Calu3 (cell line): ENCODE data around the gene ALDH7A1. TPM values are rescaled to one million over a fixed set of nuclear protein-coding genes. Genes with fewer than 3 reads are reported as not detected.

Experiments
- BruUV-seq: library from RNA; stranded (reverse); fragments of 400-500 nt; replicated peaks from 2 replicates; lab custom pipeline; 2021; lab: Mats Ljungman, UMichigan
- CTCF ChIA-PET: fragments of 300-600 bp; sonication (Branson Sonifier 250); formaldehyde crosslinking; loops from one replicate; lab custom pipeline; 2022; ENCODE audit warnings: antibody characterized with exemption; lab: Charles Lee
- DNase-seq: peaks from one replicate; pipeline ENCODE4 v3.0.0; 2022
- H3K27ac Mint-ChIP-seq: one replicate; pipeline ENCODE4 v1.8.0; 2022; ENCODE audit warnings: mixed read lengths; ENCODE audit not compliant: unreplicated experiment
- H3K27me3 Mint-ChIP-seq: one replicate; pipeline ENCODE4 v1.8.0; 2022; ENCODE audit warnings: mixed read lengths; ENCODE audit not compliant: unreplicated experiment
- H3K36me3 Mint-ChIP-seq: one replicate; pipeline ENCODE4 v1.8.0; 2022; ENCODE audit warnings: mild to moderate bottlenecking, moderate library complexity, mixed read lengths; ENCODE audit not compliant: insufficient read depth, unreplicated experiment
- H3K4me1 Mint-ChIP-seq: one replicate; pipeline ENCODE4 v1.8.0; 2022; ENCODE audit warnings: mild to moderate bottlenecking, low read depth, mixed read lengths; ENCODE audit not compliant: unreplicated experiment
- H3K4me3 Mint-ChIP-seq: one replicate; pipeline ENCODE4 v1.8.0; 2022; ENCODE audit warnings: mild to moderate bottlenecking, low read depth, moderate library complexity, mixed read lengths; ENCODE audit not compliant: unreplicated experiment
- H3K9me3 Mint-ChIP-seq: one replicate; pipeline ENCODE4 v1.8.0; 2022; ENCODE audit warnings: low read depth, mixed read lengths; ENCODE audit not compliant: unreplicated experiment
- intact Hi-C: fragments of 100-400 bp; cut with micrococcal nuclease; formaldehyde crosslinking; loops from one replicate; pipeline ENCODE4 v1.10.0; 2022; ENCODE audit not compliant: unreplicated experiment
- total RNA-seq: library from RNA; stranded (reverse); gene quantifications from 2 replicates; pipeline ENCODE4 v1.2.3, GENCODE V29; 2022
- TF ChIP-seq, protein P1 (sequence below): fragments of 200-600 bp; IDR thresholded peaks from one replicate; pipeline ENCODE4 v1.8.0; 2022; ENCODE audit warnings: antibody characterized with exemption; ENCODE audit not compliant: unreplicated experiment

Gene ALDH7A1
- total RNA-seq, 1 experiment from 2014 or later, result 108 TPM

DNA sequence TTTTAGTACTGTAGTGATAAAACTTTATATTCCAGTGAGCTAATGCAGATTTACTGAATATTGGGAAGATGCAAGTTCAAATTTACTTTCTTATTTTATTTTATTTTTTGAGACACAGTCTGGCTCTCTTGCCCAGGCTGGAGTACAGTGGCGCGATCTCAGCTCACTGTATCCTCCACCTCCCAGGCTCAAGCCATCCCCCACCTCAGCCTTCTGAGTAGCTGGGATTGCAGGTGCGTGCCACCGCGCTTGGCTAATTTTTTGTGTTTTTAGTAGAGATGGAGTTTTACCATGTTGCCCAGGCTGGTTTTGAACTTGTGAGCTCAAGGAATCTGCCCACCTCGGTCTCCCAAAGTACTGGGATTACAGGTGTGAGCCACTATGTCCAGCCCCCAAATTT is 15.6 kb upstream of the ALDH7A1 start:
- peaks cover 7% of the 10 kb centered on the region for H3K4me1 Mint-ChIP-seq
- DNase-seq, result no peak
- H3K27ac Mint-ChIP-seq, result no peak overlapping the region
- TF ChIP-seq, protein P1, sequence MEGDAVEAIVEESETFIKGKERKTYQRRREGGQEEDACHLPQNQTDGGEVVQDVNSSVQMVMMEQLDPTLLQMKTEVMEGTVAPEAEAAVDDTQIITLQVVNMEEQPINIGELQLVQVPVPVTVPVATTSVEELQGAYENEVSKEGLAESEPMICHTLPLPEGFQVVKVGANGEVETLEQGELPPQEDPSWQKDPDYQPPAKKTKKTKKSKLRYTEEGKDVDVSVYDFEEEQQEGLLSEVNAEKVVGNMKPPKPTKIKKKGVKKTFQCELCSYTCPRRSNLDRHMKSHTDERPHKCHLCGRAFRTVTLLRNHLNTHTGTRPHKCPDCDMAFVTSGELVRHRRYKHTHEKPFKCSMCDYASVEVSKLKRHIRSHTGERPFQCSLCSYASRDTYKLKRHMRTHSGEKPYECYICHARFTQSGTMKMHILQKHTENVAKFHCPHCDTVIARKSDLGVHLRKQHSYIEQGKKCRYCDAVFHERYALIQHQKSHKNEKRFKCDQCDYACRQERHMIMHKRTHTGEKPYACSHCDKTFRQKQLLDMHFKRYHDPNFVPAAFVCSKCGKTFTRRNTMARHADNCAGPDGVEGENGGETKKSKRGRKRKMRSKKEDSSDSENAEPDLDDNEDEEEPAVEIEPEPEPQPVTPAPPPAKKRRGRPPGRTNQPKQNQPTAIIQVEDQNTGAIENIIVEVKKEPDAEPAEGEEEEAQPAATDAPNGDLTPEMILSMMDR, result no peak
- no peaks in the 10 kb centered on the region for H3K27me3 Mint-ChIP-seq
- intact Hi-C loops, result no loop called here
- no peak overlapping the region for H3K4me3 Mint-ChIP-seq
- CTCF ChIA-PET, result interaction anchor here (0.7 to 1.0 kb wide), 2 partner anchors 87 to 258 kb away, joined by 3 read pairs; no protein-coding TSS in a partner anchor
- H3K36me3 Mint-ChIP-seq, result peaks cover 43% of the 10 kb centered on the region
- BruUV-seq, result no TSS peak
- no peaks in the 10 kb centered on the region for H3K9me3 Mint-ChIP-seq

DNA sequence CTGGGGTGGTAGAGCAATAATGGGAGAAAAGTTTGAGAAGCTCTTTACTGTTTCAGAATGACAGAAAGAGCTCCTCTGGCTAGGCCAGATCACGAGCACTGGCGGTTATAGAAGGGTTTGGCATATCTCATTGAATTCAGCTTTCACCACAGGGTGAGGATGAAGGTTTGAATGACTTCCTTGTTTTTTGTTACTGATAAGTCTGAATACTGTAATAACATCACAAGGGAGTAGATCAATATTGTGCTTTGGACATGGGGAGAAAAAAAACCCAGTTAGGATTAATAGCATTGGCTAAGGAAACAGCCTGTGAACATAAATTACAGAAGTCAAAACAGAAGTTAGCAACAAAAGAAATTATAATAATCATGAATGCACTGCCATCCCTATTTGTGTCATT is 15.1 kb upstream of the ALDH7A1 start:
- H3K4me3 Mint-ChIP-seq, result no peak overlapping the region
- CTCF ChIA-PET, result interaction anchor here (0.7 to 1.0 kb wide), 2 partner anchors 88 to 257 kb away, joined by 3 read pairs; no protein-coding TSS in a partner anchor
- peak overlapping the region; percentile 17 for H3K27ac Mint-ChIP-seq
- BruUV-seq, result no TSS peak
- TF ChIP-seq, protein P1, result no peak
- H3K4me1 Mint-ChIP-seq, result peaks cover 8% of the 10 kb centered on the region
- intact Hi-C loops, result no loop called here
- no peaks in the 10 kb centered on the region for H3K27me3 Mint-ChIP-seq
- peaks cover 45% of the 10 kb centered on the region for H3K36me3 Mint-ChIP-seq
- DNase-seq, result no peak
- no peaks in the 10 kb centered on the region for H3K9me3 Mint-ChIP-seq

DNA sequence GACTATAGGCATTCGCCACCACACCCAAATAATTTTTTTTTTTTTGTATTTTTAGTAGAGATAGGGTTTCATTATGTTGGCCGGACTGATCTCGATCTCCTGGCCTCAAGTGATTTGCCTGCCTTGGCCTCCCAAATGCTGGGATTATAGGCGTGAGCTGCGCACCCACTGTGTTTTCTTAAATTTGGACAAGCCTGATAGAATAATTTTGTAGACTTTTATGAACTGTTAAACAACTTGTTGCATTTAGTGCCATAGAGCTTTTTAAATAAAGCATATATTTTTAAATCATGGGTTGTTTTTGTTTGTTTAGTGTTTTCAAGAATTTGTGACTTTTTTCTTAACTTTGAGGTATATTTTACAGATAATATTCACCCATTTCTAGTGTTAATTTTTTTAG is 10.5 kb upstream of the ALDH7A1 start:
- no peaks in the 10 kb centered on the region for H3K27me3 Mint-ChIP-seq
- H3K4me1 Mint-ChIP-seq, result peaks cover 20% of the 10 kb centered on the region
- H3K4me3 Mint-ChIP-seq, result no peak overlapping the region
- no peaks in the 10 kb centered on the region for H3K9me3 Mint-ChIP-seq
- TF ChIP-seq, protein P1, result no peak
- no peak for DNase-seq
- CTCF ChIA-PET, result interaction anchor here (0.6 to 1.0 kb wide), 2 partner anchors 59 to 80 kb away, joined by 3 read pairs; no protein-coding TSS in a partner anchor
- no peak overlapping the region for H3K27ac Mint-ChIP-seq
- intact Hi-C loops, result no loop called here
- BruUV-seq, result no TSS peak
- H3K36me3 Mint-ChIP-seq, result peaks cover 65% of the 10 kb centered on the region

DNA sequence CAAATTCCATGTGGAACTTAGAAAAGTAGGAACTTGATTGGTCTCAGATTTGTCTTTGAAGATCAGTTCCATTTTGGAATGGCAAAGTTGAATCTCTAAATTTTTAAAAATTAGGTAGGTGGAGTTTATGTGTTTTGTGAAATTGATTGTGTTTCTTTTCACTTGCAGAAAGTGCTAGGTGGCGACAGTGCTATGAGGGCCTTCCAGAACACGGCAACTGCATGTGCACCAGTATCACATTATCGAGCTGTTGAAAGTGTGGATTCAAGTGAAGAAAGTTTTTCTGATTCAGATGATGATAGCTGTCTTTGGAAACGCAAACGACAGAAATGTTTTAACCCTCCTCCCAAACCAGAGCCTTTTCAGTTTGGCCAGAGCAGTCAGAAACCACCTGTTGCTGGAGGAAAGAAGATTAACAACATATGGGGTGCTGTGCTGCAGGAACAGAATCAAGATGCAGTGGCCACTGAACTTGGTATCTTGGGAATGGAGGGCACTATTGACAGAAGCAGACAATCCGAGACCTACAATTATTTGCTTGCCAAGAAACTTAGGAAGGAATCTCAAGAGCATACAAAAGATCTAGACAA is 8.5 kb upstream of the ALDH7A1 start:
- intact Hi-C loops, result loop anchor here (5.0 kb wide), 1 partner anchor 251 kb away; no protein-coding TSS in a partner anchor
- Mint-ChIP-seq H3K27me3 (no peaks in the 10 kb centered on the region), H3K9me3 (no peaks in the 10 kb centered on the region), H3K27ac (no peak overlapping the region), H3K4me3 (no peak overlapping the region), H3K4me1 (peaks cover 30% of the 10 kb centered on the region), H3K36me3 (peaks cover 61% of the 10 kb centered on the region)
- TF ChIP-seq, protein P1, result no peak
- TSS peak; percentile 21 for BruUV-seq
- no peak for DNase-seq
- CTCF ChIA-PET, result interaction anchor here (0.7 kb wide), 1 partner anchor 1791 kb away, joined by 6 read pairs; no protein-coding TSS in a partner anchor
